Ascending aorta (tissue), 2 donors: ENCODE data around the gene IQUB. TPM values are rescaled to one million over a fixed set of nuclear protein-coding genes. Genes with fewer than 3 reads are reported as not detected.

Experiments
- DNase-seq, 2 donors: peaks; one replicate each; pipeline ENCODE4 v3.0.0-alpha.2; 2019; ENCODE audit warnings: low spot score in 2 of 2
- H3K27ac ChIP-seq, 2 donors: fragments of 200-600 bp; sonication (generic); one replicate each; pipeline ENCODE4 v1.5.1; 2016 to 2017; ENCODE audit warnings: mild to moderate bottlenecking in 1 of 2
- H3K27me3 ChIP-seq: fragments of 200-600 bp; sonication (generic); one replicate; pipeline ENCODE4 v1.5.1; 2017
- H3K36me3 ChIP-seq, 2 donors: fragments of 200-600 bp; sonication (generic); one replicate each; pipeline ENCODE4 v1.5.1; 2016
- H3K4me1 ChIP-seq, 2 donors: fragments of 200-600 bp; sonication (generic); one replicate each; pipeline ENCODE4 v1.5.1; 2016 to 2017; ENCODE audit warnings: mild to moderate bottlenecking in 1 of 2
- H3K4me3 ChIP-seq, 2 donors: fragments of 200-600 bp; sonication (generic); one replicate each; pipeline ENCODE4 v1.5.1; 2016 to 2017; ENCODE audit warnings: mild to moderate bottlenecking in 1 of 2
- H3K9me3 ChIP-seq, 2 donors: fragments of 200-600 bp; sonication (generic); one replicate each; pipeline ENCODE4 v1.5.1; 2016
- intact Hi-C: fragments of 100-400 bp; cut with DNase I; formaldehyde crosslinking; loops from one replicate; pipeline ENCODE4 v1.15.1; 2023
- total RNA-seq: library from RNA; depleted of rRNA; stranded (reverse); fragments of >200 nt; gene quantifications from one replicate; pipeline ENCODE4 v1.1.0, GENCODE V29; 2016
- TF ChIP-seq, protein P1 (sequence below), 3 experiments: fragments of 200-600 bp in 2 of 3; fragments of 450-650 bp in 1 of 3; sonication (generic) in 2 of 3; IDR thresholded peaks; one replicate each; pipeline ENCODE4 v1.5.1; 2016 to 2019; ENCODE audit warnings: antibody characterized with exemption in 3 of 3, mild to moderate bottlenecking in 1 of 3, moderate library complexity in 1 of 3

IQUB gene
- total RNA-seq, result not detected

DNA sequence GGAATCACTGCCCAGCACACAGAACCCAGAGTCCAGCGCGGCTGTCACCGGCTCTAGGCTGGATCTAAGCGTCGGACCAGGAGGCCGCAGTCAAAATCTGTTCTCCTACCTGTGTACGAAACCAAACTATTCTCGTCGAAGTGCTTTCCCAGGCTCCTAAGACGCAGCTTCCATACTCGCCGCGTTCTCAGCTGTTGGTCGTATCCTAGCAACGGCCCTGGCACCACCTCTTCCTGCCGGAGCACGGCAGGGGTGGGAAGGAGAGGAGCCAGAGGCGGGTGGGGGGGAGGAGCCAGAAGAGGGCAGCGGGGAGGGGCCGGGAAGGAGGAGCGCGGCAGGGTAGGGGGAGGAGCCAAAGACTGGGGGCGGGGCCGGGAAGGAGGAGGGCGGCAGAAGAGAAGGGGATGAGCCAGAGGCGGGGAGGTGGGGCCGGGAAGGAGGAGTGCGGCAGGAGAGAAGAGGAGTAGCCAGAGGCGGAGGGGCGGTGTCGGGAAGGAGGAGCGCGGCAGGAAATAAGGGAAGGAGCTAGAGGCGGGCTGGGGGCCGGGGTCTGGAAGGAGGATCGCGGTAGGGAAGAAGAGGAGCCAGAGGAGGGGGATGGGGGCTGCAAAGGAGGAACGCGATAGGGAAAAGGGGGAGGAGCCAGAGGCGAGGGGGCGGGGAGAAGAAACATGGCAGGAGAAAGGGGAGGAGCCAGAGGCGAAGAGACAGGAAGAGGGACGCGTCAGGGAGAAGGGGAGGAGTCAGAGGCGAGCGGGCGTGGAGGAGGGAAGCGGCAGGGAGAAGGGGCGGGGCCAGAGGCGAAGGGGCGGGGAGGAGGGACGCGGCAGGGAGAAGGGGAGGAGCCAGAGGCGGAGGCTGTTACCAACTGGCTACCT is at the start of gene IQUB:
Gene IQUB, minus strand, starts transcription at position 213 of the 878 bp plus-strand sequence. CDS start 22,255 bp downstream, outside the sequence.
- peaks cover 0 to 2% of the 10 kb centered on the region in 2 donors for H3K36me3 ChIP-seq
- no peaks in the 10 kb centered on the region for H3K9me3 ChIP-seq
- H3K4me1 ChIP-seq, result peaks cover 0 to 6% of the 10 kb centered on the region in 2 donors
- H3K27me3 ChIP-seq, result no peaks in the 10 kb centered on the region
- H3K4me3 ChIP-seq, result peak within 1 kb of the TSS; percentile 66 to 68
- TF ChIP-seq, protein P1, sequence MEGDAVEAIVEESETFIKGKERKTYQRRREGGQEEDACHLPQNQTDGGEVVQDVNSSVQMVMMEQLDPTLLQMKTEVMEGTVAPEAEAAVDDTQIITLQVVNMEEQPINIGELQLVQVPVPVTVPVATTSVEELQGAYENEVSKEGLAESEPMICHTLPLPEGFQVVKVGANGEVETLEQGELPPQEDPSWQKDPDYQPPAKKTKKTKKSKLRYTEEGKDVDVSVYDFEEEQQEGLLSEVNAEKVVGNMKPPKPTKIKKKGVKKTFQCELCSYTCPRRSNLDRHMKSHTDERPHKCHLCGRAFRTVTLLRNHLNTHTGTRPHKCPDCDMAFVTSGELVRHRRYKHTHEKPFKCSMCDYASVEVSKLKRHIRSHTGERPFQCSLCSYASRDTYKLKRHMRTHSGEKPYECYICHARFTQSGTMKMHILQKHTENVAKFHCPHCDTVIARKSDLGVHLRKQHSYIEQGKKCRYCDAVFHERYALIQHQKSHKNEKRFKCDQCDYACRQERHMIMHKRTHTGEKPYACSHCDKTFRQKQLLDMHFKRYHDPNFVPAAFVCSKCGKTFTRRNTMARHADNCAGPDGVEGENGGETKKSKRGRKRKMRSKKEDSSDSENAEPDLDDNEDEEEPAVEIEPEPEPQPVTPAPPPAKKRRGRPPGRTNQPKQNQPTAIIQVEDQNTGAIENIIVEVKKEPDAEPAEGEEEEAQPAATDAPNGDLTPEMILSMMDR (IDR thresholded peaks at IDR 0.05), result no peak
- H3K27ac ChIP-seq, result peak within 1 kb of the TSS; percentile 84 to 85
- intact Hi-C loops, result loop anchor here (1.0 to 10.0 kb wide), 4 partner anchors 23 to 1390 kb away; partner anchors contain the start of genes AASS, FEZF1 and NDUFA5
- peak; percentile 84 to 99 for DNase-seq

DNA sequence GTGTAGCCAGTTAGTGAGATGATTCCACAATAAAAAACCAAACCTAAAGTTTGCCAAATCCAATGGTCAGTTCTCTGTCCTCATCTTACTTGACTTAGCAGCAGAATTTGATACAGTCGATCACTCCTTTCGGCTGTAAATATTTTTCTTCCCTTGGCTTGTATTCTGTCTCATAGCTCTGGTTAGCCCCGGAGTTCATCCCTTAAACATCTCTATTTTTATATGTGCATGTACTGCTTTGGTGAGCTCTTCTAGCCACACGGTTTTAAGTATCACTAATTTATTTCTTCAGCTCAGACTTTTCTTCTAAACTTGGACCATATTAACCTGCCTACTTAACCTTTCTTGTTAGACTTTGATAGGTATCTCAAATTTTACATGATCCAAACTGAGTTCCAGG is 49.4 kb upstream of the IQUB start:
- TF ChIP-seq, protein P1 (IDR thresholded peaks at IDR 0.05), result no peak
- intact Hi-C loops, result no loop called here
- Histone ChIP-seq H3K27me3 (no peaks in the 10 kb centered on the region), H3K36me3 (no peaks in the 10 kb centered on the region), H3K27ac (no peak overlapping the region), H3K9me3 (no peaks in the 10 kb centered on the region), H3K4me1 (no peaks in the 10 kb centered on the region), H3K4me3 (no peak overlapping the region)
- no peak for DNase-seq

DNA sequence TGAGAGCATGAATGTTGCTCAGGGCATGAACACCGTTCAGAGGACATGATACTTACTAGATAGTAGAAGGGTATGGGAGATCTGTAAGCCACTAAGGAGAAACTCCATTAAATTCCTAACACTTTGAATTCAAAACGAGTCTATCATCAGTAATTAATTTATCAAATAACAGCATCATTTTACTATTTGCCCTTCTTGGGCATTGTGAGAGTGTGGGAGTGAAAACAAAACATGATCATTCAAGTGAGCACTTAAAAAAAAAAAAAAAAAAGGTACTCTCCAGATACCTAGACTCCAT is 46.7 kb upstream of the IQUB start:
- Histone ChIP-seq H3K27me3 (no peaks in the 10 kb centered on the region), H3K4me3 (no peak overlapping the region), H3K27ac (no peak overlapping the region), H3K36me3 (no peaks in the 10 kb centered on the region), H3K9me3 (no peaks in the 10 kb centered on the region), H3K4me1 (no peaks in the 10 kb centered on the region)
- intact Hi-C loops, result no loop called here
- TF ChIP-seq, protein P1 (IDR thresholded peaks at IDR 0.05), result no peak
- no peak for DNase-seq

DNA sequence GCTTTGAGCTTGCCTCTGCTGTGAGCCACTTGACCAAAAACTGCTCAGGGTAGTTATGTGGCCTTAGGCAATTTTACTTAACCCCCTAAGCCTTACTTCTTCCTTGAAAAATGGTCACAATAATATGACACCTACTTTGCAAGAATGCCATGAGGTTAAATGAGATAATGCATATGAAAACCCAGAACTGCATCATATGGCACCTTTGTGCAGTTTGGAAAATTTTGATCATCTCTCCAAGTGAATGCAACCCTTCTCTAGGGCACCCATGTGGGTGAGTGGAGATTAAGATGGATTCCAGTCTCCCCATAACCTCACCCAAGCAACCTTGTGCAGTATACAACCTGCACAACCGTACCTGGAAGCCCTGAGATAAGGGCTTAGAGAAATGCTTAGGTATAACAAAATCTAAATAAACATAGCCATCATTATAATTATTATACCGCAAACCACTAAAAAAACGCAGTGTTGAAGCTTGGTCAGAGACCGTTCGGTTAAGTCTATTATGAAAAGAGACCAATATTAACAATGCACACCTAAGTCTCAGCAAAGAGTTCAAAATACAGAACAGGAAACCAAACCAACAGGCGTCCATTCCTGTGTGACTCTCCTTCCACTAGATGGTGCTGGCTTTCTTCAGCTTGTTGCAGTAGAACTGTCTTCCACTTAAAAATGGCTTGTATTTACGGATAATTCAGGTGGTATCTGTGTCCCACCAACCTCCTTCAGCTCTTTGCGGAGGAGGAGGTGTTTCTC is 46.2 kb upstream of the IQUB start:
- Histone ChIP-seq H3K4me3 (no peak overlapping the region), H3K9me3 (no peaks in the 10 kb centered on the region), H3K27ac (no peak overlapping the region), H3K36me3 (no peaks in the 10 kb centered on the region), H3K4me1 (no peaks in the 10 kb centered on the region), H3K27me3 (no peaks in the 10 kb centered on the region)
- intact Hi-C loops, result no loop called here
- no peak for DNase-seq
- TF ChIP-seq, protein P1 (IDR thresholded peaks at IDR 0.05), result peak in 2 of 3 experiments; percentile 37 to 48

DNA sequence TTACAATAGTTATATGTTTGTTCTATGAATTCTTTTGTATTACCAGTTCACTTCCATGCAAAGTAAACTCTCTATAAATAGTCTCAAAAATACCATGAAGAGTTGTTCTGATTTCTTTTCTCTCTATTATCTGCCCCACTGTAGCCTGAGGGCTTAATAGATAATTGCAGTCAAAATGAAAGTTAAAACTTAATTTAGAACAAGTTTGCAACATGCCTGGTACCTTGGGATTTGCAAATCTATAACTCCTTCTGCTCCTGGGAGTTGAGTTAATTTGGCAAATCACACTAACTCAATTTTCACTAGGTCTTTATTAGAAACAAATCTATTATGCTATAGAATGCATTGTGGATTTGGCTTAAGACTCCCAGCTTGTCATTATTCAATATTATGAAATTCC is 45.0 kb upstream of the IQUB start:
- no peak for DNase-seq
- TF ChIP-seq, protein P1 (IDR thresholded peaks at IDR 0.05), result no peak

More for the DNA sequence above, 45.0 kb upstream of the IQUB start:
- H3K27me3 ChIP-seq, result no peaks in the 10 kb centered on the region
- no peaks in the 10 kb centered on the region for H3K4me1 ChIP-seq
- no peaks in the 10 kb centered on the region for H3K9me3 ChIP-seq
- no peak overlapping the region for H3K27ac ChIP-seq
- no peaks in the 10 kb centered on the region for H3K36me3 ChIP-seq
- intact Hi-C loops, result no loop called here
- no peak overlapping the region for H3K4me3 ChIP-seq
